Measurements from ENCODE around the gene MEP1B.

The MEP1B gene

GRCh38 chr18:32177530-32177929, 12.3 kb upstream of the MEP1B start:
- no peak for DNase-seq (ENCODE audit: extremely low spot score)
- ChIA-PET POLR2A (no interaction called here), CTCF (no interaction called here)
- TF ChIP-seq PKNOX1 (IDR thresholded peaks at IDR 0.05) (no peak), FOXM1 (IDR thresholded peaks at IDR 0.05; ENCODE audit: borderline replicate concordance) (no peak), SP1 (IDR thresholded peaks at IDR 0.05) (no peak), HDGF (IDR thresholded peaks at IDR 0.05; ENCODE audit: borderline replicate concordance) (no peak), TARDBP (IDR thresholded peaks at IDR 0.05) (no peak), BHLHE40 (IDR thresholded peaks at IDR 0.05; ENCODE audit: borderline replicate concordance) (no peak), LEF1 (IDR thresholded peaks at IDR 0.05; ENCODE audit: borderline replicate concordance) (no peak), CTBP1 (IDR thresholded peaks at IDR 0.05; ENCODE audit: borderline replicate concordance) (no peak), ARNT (IDR thresholded peaks at IDR 0.05) (no peak), SUZ12 (IDR thresholded peaks at IDR 0.05) (no peak), ELF4 (IDR thresholded peaks at IDR 0.05) (no peak), FOXA1 (IDR thresholded peaks at IDR 0.05) (no peak), L3MBTL2 (conservative IDR thresholded peaks at IDR 0.05) (no peak)

GRCh38 chr18:32183503-32183902, 6.3 kb upstream of the MEP1B start:
- TF ChIP-seq CTBP1 (IDR thresholded peaks at IDR 0.05; ENCODE audit: borderline replicate concordance) (no peak), FOXA1 (IDR thresholded peaks at IDR 0.05) (no peak), FOXK2 (IDR thresholded peaks at IDR 0.05) (no peak), ARNT (IDR thresholded peaks at IDR 0.05) (no peak), ZNF384 (IDR thresholded peaks at IDR 0.05) (no peak), SUZ12 (IDR thresholded peaks at IDR 0.05) (no peak), FOXM1 (IDR thresholded peaks at IDR 0.05; ENCODE audit: borderline replicate concordance) (no peak), ELF4 (IDR thresholded peaks at IDR 0.05) (no peak), BHLHE40 (IDR thresholded peaks at IDR 0.05; ENCODE audit: borderline replicate concordance) (no peak), PKNOX1 (IDR thresholded peaks at IDR 0.05) (no peak)
- no peak for DNase-seq (ENCODE audit: extremely low spot score)
- ChIA-PET POLR2A (no interaction called here), CTCF (no interaction called here)

- ChIA-PET POLR2A (no interaction called here), CTCF (interaction anchor here (0.7 kb wide), 1 partner anchor 426 kb away, joined by 4 read pairs; no protein-coding TSS in a partner anchor)
- TF ChIP-seq TARDBP (IDR thresholded peaks at IDR 0.05) = no peak
- no peak for DNase-seq (ENCODE audit: extremely low spot score)
Measured at GRCh38 chr18:32190209-32190608, 370 bp downstream of the MEP1B start.

- TF ChIP-seq TARDBP (IDR thresholded peaks at IDR 0.05) = no peak
- no peak for TF ChIP-seq ZNF384 (IDR thresholded peaks at IDR 0.05)
- no peak for TF ChIP-seq FOXM1 (IDR thresholded peaks at IDR 0.05; ENCODE audit: borderline replicate concordance)
- no peak for TF ChIP-seq NFRKB (IDR thresholded peaks at IDR 0.05)
- TF ChIP-seq SP1 (IDR thresholded peaks at IDR 0.05) = no peak
- no peak for TF ChIP-seq ELF4 (IDR thresholded peaks at IDR 0.05)
- TF ChIP-seq FOXK2 (IDR thresholded peaks at IDR 0.05) = no peak
- TF ChIP-seq L3MBTL2 (conservative IDR thresholded peaks at IDR 0.05) = no peak
- no peak for TF ChIP-seq BHLHE40 (IDR thresholded peaks at IDR 0.05; ENCODE audit: borderline replicate concordance)
- ChIA-PET CTCF (interaction anchor here (0.7 kb wide), 1 partner anchor 1006 kb away, joined by 3 read pairs; no protein-coding TSS in a partner anchor), POLR2A (no interaction called here)
- no peak for DNase-seq (ENCODE audit: extremely low spot score)
Measured at GRCh38 chr18:32195881-32196815, 6.3 kb downstream of the MEP1B start.

- ChIA-PET POLR2A (no interaction called here), CTCF (interaction anchor here (1.1 kb wide), 1 partner anchor 10 kb away, joined by 4 read pairs; no protein-coding TSS in a partner anchor)
- DNase-seq (ENCODE audit: extremely low spot score) = no peak
- TF ChIP-seq FOXM1 (IDR thresholded peaks at IDR 0.05; ENCODE audit: borderline replicate concordance) (no peak), TARDBP (IDR thresholded peaks at IDR 0.05) (no peak), HDGF (IDR thresholded peaks at IDR 0.05; ENCODE audit: borderline replicate concordance) (no peak), SP1 (IDR thresholded peaks at IDR 0.05) (no peak), ELF4 (IDR thresholded peaks at IDR 0.05) (no peak), FOXA1 (IDR thresholded peaks at IDR 0.05) (no peak), CTBP1 (IDR thresholded peaks at IDR 0.05; ENCODE audit: borderline replicate concordance) (no peak), ZNF384 (IDR thresholded peaks at IDR 0.05) (no peak), FOXK2 (IDR thresholded peaks at IDR 0.05) (no peak), NFRKB (IDR thresholded peaks at IDR 0.05) (no peak), BHLHE40 (IDR thresholded peaks at IDR 0.05; ENCODE audit: borderline replicate concordance) (no peak), SUZ12 (IDR thresholded peaks at IDR 0.05) (no peak), ARNT (IDR thresholded peaks at IDR 0.05) (no peak), LEF1 (IDR thresholded peaks at IDR 0.05; ENCODE audit: borderline replicate concordance) (no peak), PKNOX1 (IDR thresholded peaks at IDR 0.05) (no peak)
Measured at GRCh38 chr18:32200766-32201165, 10.9 kb downstream of the MEP1B start.

- ChIA-PET CTCF (interaction anchor here (0.5 kb wide), 1 partner anchor 349 kb away, joined by 8 read pairs; no protein-coding TSS in a partner anchor), POLR2A (no interaction called here)
- TF ChIP-seq TARDBP (IDR thresholded peaks at IDR 0.05) = no peak
- no peak for TF ChIP-seq BHLHE40 (IDR thresholded peaks at IDR 0.05; ENCODE audit: borderline replicate concordance)
- TF ChIP-seq SUZ12 (IDR thresholded peaks at IDR 0.05) = no peak
- TF ChIP-seq SP1 (IDR thresholded peaks at IDR 0.05) = no peak
- no peak for TF ChIP-seq ELF4 (IDR thresholded peaks at IDR 0.05)
- no peak for TF ChIP-seq ARNT (IDR thresholded peaks at IDR 0.05)
- no peak for TF ChIP-seq ZNF384 (IDR thresholded peaks at IDR 0.05)
- no peak for TF ChIP-seq FOXM1 (IDR thresholded peaks at IDR 0.05; ENCODE audit: borderline replicate concordance)
- no peak for TF ChIP-seq PKNOX1 (IDR thresholded peaks at IDR 0.05)
- DNase-seq (ENCODE audit: extremely low spot score) = no peak
Measured at GRCh38 chr18:32201948-32202672, 12.3 kb downstream of the MEP1B start.
